ENCODE measurements around the gene ZHX3. TPM values are rescaled to one million over a fixed set of nuclear protein-coding genes. Genes with fewer than 3 reads are reported as not detected.

ZHX3 gene
- total RNA-seq, 1 experiment from 2014 or later = 5.9 TPM

- Histone ChIP-seq H3K79me2 (ENCODE audit: low read length) (no peaks in the 10 kb centered on the region), H3K9ac (ENCODE audit: low read length) (no peak overlapping the region), H3K36me3 (ENCODE audit: insufficient read depth, low read length) (no peaks in the 10 kb centered on the region), H3K4me3 (ENCODE audit: low read length) (no peak overlapping the region), H2AFZ (ENCODE audit: low read length) (no peak overlapping the region), H3K27ac (ENCODE audit: low read length) (no peak overlapping the region), H3K4me2 (ENCODE audit: low read depth, low read length, poor library complexity, severe bottlenecking) (no peak overlapping the region), H4K20me1 (ENCODE audit: insufficient read depth, low read depth, low read length) (peaks cover 4% of the 10 kb centered on the region; the same call in 1 of the 2 replicates), H3K27me3 (ENCODE audit: low read length) (no peaks in the 10 kb centered on the region), H3K9me3 (ENCODE audit: low read length) (no peaks in the 10 kb centered on the region), H3K9me2 (replicated peaks; ENCODE audit: insufficient read depth, low read length) (no peaks in the 10 kb centered on the region), H3K4me1 (ENCODE audit: low read length) (no peaks in the 10 kb centered on the region)
- DNase-seq = no peak
These were observed 95.2 kb downstream of the ZHX3 start for GRCh38 chr20:41222296-41222695.

DNA sequence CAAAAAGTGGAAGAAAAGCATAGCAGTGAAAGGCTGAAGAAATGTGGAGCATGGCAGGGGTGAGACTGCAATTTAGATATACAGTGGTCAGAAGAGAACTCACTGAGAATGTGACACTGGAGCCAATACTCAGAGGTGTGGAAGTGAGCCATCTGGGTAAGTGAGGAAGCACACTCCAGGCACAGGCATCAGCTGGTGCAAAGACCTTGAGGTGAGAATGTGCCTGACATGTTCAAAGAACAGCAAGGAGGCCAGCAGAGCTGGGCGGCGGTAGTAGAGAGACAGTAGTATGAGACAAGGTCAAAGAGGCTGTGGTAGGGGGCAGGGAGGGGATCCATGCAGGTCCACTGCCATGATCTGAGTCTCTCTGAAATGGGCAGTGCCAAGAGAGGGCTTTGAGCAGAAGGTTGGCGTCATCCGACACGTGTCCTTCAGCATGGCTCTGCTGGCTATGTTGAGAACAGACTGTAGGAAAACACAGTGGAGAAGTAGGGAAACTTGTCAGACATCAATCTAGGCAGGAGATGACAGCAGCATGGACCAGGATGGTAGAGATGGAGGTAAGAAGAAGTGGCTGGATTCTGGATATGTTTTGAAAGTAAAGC, 95.8 kb downstream of the ZHX3 start:
- no peaks in the 10 kb centered on the region for H3K79me2 ChIP-seq (ENCODE audit: low read length)
- H3K9me2 ChIP-seq (replicated peaks; ENCODE audit: insufficient read depth, low read length) = no peaks in the 10 kb centered on the region
- no peaks in the 10 kb centered on the region for H3K27me3 ChIP-seq (ENCODE audit: low read length)
- no peak overlapping the region for H3K27ac ChIP-seq (ENCODE audit: low read length)
- no peak for DNase-seq
- no peak overlapping the region for H3K4me3 ChIP-seq (ENCODE audit: low read length)
- no peak overlapping the region for H3K4me2 ChIP-seq (ENCODE audit: low read depth, low read length, poor library complexity, severe bottlenecking)
- no peaks in the 10 kb centered on the region for H3K9me3 ChIP-seq (ENCODE audit: low read length)
- no peaks in the 10 kb centered on the region for H3K4me1 ChIP-seq (ENCODE audit: low read length)
- no peaks in the 10 kb centered on the region for H3K36me3 ChIP-seq (ENCODE audit: insufficient read depth, low read length)
- no peak overlapping the region for H2AFZ ChIP-seq (ENCODE audit: low read length)
- H3K9ac ChIP-seq (ENCODE audit: low read length) = no peak overlapping the region
- H4K20me1 ChIP-seq (ENCODE audit: insufficient read depth, low read depth, low read length) = peaks cover 4% of the 10 kb centered on the region; the same call in 1 of the 2 replicates

GRCh38 chr20:41219824-41220223, 97.7 kb downstream of the ZHX3 start:
- Histone ChIP-seq H3K36me3 (ENCODE audit: insufficient read depth, low read length) (no peaks in the 10 kb centered on the region), H3K9me2 (replicated peaks; ENCODE audit: insufficient read depth, low read length) (no peaks in the 10 kb centered on the region), H3K4me3 (ENCODE audit: low read length) (no peak overlapping the region), H3K4me1 (ENCODE audit: low read length) (no peaks in the 10 kb centered on the region), H3K9ac (ENCODE audit: low read length) (no peak overlapping the region), H3K9me3 (ENCODE audit: low read length) (no peaks in the 10 kb centered on the region), H3K27me3 (ENCODE audit: low read length) (no peaks in the 10 kb centered on the region), H2AFZ (ENCODE audit: low read length) (no peak overlapping the region), H3K4me2 (ENCODE audit: low read depth, low read length, poor library complexity, severe bottlenecking) (no peak overlapping the region), H4K20me1 (ENCODE audit: insufficient read depth, low read depth, low read length) (peaks cover 4% of the 10 kb centered on the region; the same call in 1 of the 2 replicates), H3K79me2 (ENCODE audit: low read length) (no peaks in the 10 kb centered on the region), H3K27ac (ENCODE audit: low read length) (no peak overlapping the region)
- no peak for DNase-seq

DNA sequence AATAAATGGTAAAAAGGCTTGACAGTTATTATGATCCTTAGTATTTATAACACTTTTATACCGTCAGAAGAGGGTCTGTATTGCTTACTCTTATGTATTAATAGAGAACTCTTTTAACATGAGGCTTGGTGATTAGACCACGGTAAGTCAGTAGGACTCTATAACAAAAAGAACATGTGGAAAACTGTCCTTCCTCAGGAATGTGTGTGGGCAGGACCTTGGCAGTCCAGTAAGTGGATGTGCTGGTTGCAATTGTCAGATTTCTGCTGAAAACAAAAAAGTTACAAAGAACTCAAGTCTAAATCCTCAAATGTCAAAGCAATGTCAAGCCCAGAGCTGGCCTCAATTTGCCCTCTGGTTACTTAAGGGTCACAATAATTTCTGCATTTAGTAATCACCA, 99.1 kb downstream of the ZHX3 start:
- Histone ChIP-seq H3K4me3 (ENCODE audit: low read length) (no peak overlapping the region), H3K4me1 (ENCODE audit: low read length) (no peaks in the 10 kb centered on the region), H3K27ac (ENCODE audit: low read length) (no peak overlapping the region), H3K9me2 (replicated peaks; ENCODE audit: insufficient read depth, low read length) (no peaks in the 10 kb centered on the region), H3K9me3 (ENCODE audit: low read length) (no peaks in the 10 kb centered on the region), H3K79me2 (ENCODE audit: low read length) (no peaks in the 10 kb centered on the region), H3K4me2 (ENCODE audit: low read depth, low read length, poor library complexity, severe bottlenecking) (no peak overlapping the region), H3K27me3 (ENCODE audit: low read length) (no peaks in the 10 kb centered on the region), H2AFZ (ENCODE audit: low read length) (no peak overlapping the region), H4K20me1 (ENCODE audit: insufficient read depth, low read depth, low read length) (peaks cover 5% of the 10 kb centered on the region; the same call in 1 of the 2 replicates), H3K36me3 (ENCODE audit: insufficient read depth, low read length) (no peaks in the 10 kb centered on the region), H3K9ac (ENCODE audit: low read length) (no peak overlapping the region)
- no peak for DNase-seq

DNA sequence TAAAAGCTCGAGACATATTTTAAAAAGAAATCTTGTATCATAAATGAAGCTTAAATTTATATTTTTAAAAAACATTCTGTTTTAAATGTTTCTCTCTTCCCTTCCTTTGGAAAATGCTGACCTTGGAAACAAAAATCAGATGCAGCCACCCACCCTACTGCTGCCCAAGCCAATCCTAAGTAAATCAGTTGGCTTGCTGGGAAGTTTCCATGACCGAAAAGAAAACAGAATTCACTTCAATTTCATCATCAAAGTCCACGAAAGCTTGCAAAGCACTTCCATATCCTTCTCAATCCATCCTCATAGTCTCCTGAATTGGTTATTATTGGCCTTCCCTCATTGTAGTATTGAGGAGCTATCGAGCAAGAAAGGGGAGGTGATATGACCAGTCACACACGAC, 100.1 kb downstream of the ZHX3 start:
- no peak overlapping the region for H3K4me2 ChIP-seq (ENCODE audit: low read depth, low read length, poor library complexity, severe bottlenecking)
- no peaks in the 10 kb centered on the region for H3K9me2 ChIP-seq (replicated peaks; ENCODE audit: insufficient read depth, low read length)
- no peak overlapping the region for H3K4me3 ChIP-seq (ENCODE audit: low read length)
- no peaks in the 10 kb centered on the region for H3K27me3 ChIP-seq (ENCODE audit: low read length)
- no peak overlapping the region for H3K27ac ChIP-seq (ENCODE audit: low read length)
- DNase-seq = no peak
- peaks cover 11% of the 10 kb centered on the region; the same call in 1 of the 2 replicates for H4K20me1 ChIP-seq (ENCODE audit: insufficient read depth, low read depth, low read length)
- H3K79me2 ChIP-seq (ENCODE audit: low read length) = no peaks in the 10 kb centered on the region
- H3K9ac ChIP-seq (ENCODE audit: low read length) = no peak overlapping the region
- no peaks in the 10 kb centered on the region for H3K4me1 ChIP-seq (ENCODE audit: low read length)
- no peaks in the 10 kb centered on the region for H3K36me3 ChIP-seq (ENCODE audit: insufficient read depth, low read length)
- H3K9me3 ChIP-seq (ENCODE audit: low read length) = no peaks in the 10 kb centered on the region
- no peak overlapping the region for H2AFZ ChIP-seq (ENCODE audit: low read length)

GRCh38 chr20:41214666-41215065, 102.9 kb downstream of the ZHX3 start:
- no peak for DNase-seq
- Histone ChIP-seq H3K4me3 (ENCODE audit: low read length) (no peak overlapping the region), H3K4me2 (ENCODE audit: low read depth, low read length, poor library complexity, severe bottlenecking) (no peak overlapping the region), H3K9ac (ENCODE audit: low read length) (no peak overlapping the region), H3K9me2 (replicated peaks; ENCODE audit: insufficient read depth, low read length) (no peaks in the 10 kb centered on the region), H3K9me3 (ENCODE audit: low read length) (no peaks in the 10 kb centered on the region), H3K36me3 (ENCODE audit: insufficient read depth, low read length) (no peaks in the 10 kb centered on the region), H3K79me2 (ENCODE audit: low read length) (no peaks in the 10 kb centered on the region), H3K27ac (ENCODE audit: low read length) (no peak overlapping the region), H2AFZ (ENCODE audit: low read length) (no peak overlapping the region), H3K4me1 (ENCODE audit: low read length) (no peaks in the 10 kb centered on the region), H4K20me1 (ENCODE audit: insufficient read depth, low read depth, low read length) (peaks cover 7% of the 10 kb centered on the region; the same call in 1 of the 2 replicates), H3K27me3 (ENCODE audit: low read length) (no peaks in the 10 kb centered on the region)

GRCh38 chr20:41214202-41214601, 103.3 kb downstream of the ZHX3 start:
- DNase-seq = no peak
- Histone ChIP-seq H3K4me1 (ENCODE audit: low read length) (no peaks in the 10 kb centered on the region), H3K4me2 (ENCODE audit: low read depth, low read length, poor library complexity, severe bottlenecking) (no peak overlapping the region), H3K79me2 (ENCODE audit: low read length) (no peaks in the 10 kb centered on the region), H3K27ac (ENCODE audit: low read length) (no peak overlapping the region), H3K9me2 (replicated peaks; ENCODE audit: insufficient read depth, low read length) (no peaks in the 10 kb centered on the region), H3K27me3 (ENCODE audit: low read length) (no peaks in the 10 kb centered on the region), H3K36me3 (ENCODE audit: insufficient read depth, low read length) (no peaks in the 10 kb centered on the region), H4K20me1 (ENCODE audit: insufficient read depth, low read depth, low read length) (peaks cover 7% of the 10 kb centered on the region; the same call in 1 of the 2 replicates), H3K9me3 (ENCODE audit: low read length) (no peaks in the 10 kb centered on the region), H3K9ac (ENCODE audit: low read length) (no peak overlapping the region), H3K4me3 (ENCODE audit: low read length) (no peak overlapping the region), H2AFZ (ENCODE audit: low read length) (no peak overlapping the region)

GRCh38 chr20:41213150-41213820, 104.2 kb downstream of the ZHX3 start:
- no peak overlapping the region for H3K4me2 ChIP-seq (ENCODE audit: low read depth, low read length, poor library complexity, severe bottlenecking)
- no peak overlapping the region for H3K4me3 ChIP-seq (ENCODE audit: low read length)
- no peaks in the 10 kb centered on the region for H3K27me3 ChIP-seq (ENCODE audit: low read length)
- H3K79me2 ChIP-seq (ENCODE audit: low read length) = no peaks in the 10 kb centered on the region
- H3K4me1 ChIP-seq (ENCODE audit: low read length) = no peaks in the 10 kb centered on the region
- H2AFZ ChIP-seq (ENCODE audit: low read length) = no peak overlapping the region
- H3K9me3 ChIP-seq (ENCODE audit: low read length) = no peaks in the 10 kb centered on the region
- no peaks in the 10 kb centered on the region for H3K9me2 ChIP-seq (replicated peaks; ENCODE audit: insufficient read depth, low read length)
- H3K36me3 ChIP-seq (ENCODE audit: insufficient read depth, low read length) = no peaks in the 10 kb centered on the region
- no peak overlapping the region for H3K27ac ChIP-seq (ENCODE audit: low read length)
- H3K9ac ChIP-seq (ENCODE audit: low read length) = no peak overlapping the region
- H4K20me1 ChIP-seq (ENCODE audit: insufficient read depth, low read depth, low read length) = peaks cover 7% of the 10 kb centered on the region; the same call in 1 of the 2 replicates
- DNase-seq = no peak

All from Karpas-422 (cell line).